GM19455 (cell line): ENCODE results near the gene FOXI3.
"Not testable (repeated sequence)": the region's sequence is repeated elsewhere in the genome, so short reads cannot be mapped to it uniquely, and the experiment has no call there.

Source experiments
- ATAC-seq: cut with Tn5 transposase; IDR thresholded peaks from one replicate; pipeline ENCODE4 v1.9.1; 2021; ENCODE audit not compliant: unreplicated experiment

Gene FOXI3

DNA sequence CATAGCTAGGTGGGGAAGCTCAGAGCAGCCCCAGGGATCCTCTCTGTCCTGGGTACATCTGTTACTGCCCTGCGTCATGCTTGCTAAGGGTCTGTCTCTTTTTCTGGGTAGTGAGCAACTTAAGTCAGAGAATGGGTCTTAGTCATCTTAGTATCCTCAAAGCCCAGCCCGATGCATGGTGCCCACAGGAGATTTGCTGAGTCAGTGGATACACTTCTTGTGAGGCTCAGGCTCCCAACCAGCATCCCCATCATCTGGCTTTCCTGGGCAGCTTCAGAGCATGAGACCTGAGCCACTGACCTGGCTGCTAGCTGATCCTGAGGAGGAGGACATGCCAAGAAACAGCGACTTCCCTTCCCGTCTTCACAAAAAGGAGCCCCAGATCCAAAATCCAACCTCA is 10.0 kb downstream of the FOXI3 start:
- no peak for ATAC-seq

DNA sequence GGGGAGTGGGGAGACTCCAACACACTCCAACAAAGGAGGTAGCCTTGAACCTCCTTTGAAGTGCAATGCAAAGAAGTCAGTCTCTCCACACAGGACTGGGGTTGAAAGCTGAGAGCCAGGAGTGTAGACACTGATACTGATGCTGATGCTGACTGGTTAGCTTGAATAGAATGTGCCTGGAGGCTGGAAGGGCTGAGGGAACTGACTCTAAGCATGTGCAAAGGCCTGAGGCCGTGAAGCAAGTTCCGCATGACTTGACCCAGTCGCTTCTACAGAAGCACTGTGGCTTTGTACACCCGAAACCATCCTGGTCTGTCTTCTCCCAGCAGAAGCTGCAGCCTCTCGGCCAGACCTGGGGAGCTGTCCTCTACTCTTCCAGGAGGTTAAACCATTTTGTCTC is 10.4 kb downstream of the FOXI3 start:
- no peak for ATAC-seq

GRCh38 chr2:88437010-88437409 is 15.5 kb downstream of the FOXI3 start:
- ATAC-seq: no peak

GRCh38 chr2:88429929-88430328 is 22.6 kb downstream of the FOXI3 start:
- ATAC-seq: no peak

- ATAC-seq: no peak
Measured at GRCh38 chr2:88423733-88424132, 28.8 kb downstream of the FOXI3 start.

GRCh38 chr2:88419051-88419450 is 33.4 kb downstream of the FOXI3 start:
- ATAC-seq: not testable (repeated sequence)

GRCh38 chr2:88416016-88416663 is 36.4 kb downstream of the FOXI3 start:
- ATAC-seq: no peak

GRCh38 chr2:88408870-88409269 is 43.6 kb downstream of the FOXI3 start:
- not testable (repeated sequence) for ATAC-seq

DNA sequence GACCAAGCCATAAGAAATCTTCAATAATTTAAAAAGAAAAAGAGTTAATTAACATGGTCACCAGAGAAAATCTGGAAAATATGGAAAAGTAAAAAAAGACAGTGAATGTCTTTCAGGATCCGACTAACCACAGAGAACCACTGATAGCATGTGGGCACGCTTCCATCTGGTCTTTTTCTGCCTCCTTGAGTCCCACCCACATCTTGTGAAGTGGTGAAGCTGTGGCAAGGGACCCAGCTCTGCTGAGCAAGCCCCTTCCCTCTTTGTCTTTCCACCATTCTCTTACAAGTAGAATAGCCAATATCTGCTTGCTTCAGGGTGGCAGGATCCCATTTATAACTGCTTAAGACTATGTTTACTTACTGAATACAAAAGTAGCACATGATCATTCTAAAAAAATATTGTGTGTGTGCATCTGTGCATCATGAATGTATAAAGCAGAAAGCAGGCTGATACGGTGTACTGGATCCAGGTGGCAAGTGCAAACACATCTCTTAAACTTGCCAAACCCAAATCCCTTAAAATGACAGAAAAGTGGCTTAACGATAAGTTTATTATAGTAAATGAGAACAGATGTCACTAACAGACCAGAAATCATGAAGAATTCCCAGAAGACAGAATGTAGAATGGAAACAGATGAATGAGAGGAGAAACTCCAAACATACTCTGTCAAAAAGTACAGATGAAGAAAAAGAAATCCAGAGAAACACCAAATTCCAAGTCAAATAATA is 52.3 kb downstream of the FOXI3 start:
- ATAC-seq: no peak

DNA sequence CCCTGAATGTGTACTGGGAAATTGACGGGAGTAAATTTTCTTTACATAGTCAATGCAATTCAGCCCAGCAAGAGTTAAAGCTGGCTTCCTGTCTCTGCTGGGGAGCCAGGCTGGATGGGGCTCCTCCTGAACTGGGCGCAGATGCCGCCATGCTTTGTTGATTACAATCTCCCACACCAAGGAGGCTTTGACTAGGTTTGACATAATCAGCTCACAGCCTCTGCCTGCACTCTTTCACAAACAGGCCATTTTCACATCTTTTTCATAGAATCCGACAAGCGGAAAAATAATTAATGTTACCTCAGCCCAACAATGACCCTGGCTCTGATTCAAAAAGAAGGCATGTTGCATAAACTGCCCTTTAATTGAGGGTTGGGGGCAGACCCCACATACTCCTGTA is 54.3 kb downstream of the FOXI3 start:
- no peak for ATAC-seq
